ENCODE measurements around the gene ARID1B. TPM values are rescaled to one million over a fixed set of nuclear protein-coding genes. Genes with fewer than 3 reads are reported as not detected.

Gene ARID1B
- total and polyA plus RNA-seq, 2 of the 13 experiments (the other 11 are each of a cell fraction or from before 2014, with no cell fraction given): 20.1 to 32.6 TPM

DNA sequence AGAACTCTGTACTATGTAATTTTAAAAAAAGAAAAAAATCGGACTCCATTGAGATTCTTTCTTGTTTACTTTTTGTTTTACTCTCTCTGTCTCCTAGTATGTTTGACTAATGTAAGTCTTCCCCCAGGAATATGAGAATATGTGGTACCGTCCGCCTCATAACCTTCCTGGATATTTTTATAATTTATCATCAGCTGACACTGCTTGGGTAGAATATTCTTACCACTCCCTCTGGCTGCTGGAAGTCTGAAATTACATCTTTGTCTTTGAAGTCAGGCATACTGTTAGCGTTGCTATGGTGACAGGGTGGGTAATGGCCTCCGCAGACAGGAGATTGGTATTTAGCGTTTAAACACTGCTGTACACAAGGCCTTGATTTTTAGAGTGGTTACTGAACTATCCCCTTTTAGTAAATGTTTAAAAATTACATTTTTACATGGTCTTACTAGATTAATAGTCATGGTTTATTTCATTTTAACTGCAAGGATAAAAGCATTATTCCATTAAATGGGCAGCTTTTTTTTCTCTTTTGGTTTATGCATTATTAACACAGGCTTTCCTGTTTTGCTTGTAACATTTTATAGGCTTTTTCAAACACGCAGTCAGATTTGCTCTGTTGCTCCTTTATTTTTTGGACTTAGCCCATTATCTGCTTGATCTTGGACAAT lies 176.4 kb downstream of the ARID1B start (continued):
- TF ChIP-seq RELA (CRISPR knock-in tag; IDR thresholded peaks at IDR 0.05) (no peak), ARNT2 (CRISPR knock-in tag; IDR thresholded peaks at IDR 0.05; ENCODE audit: low read depth) (no peak), POLR2A (IDR thresholded peaks at IDR 0.05; ENCODE audit: insufficient read depth in 1 of 2, low read depth in 2 of 2, low read length in 2 of 2) (no peak), IRF9 (CRISPR knock-in tag; IDR thresholded peaks at IDR 0.05; ENCODE audit: borderline replicate concordance) (no peak), PHF5A (CRISPR knock-in tag; IDR thresholded peaks at IDR 0.05; ENCODE audit: low read depth, unreplicated experiment) (no peak), AHR (CRISPR knock-in tag; IDR thresholded peaks at IDR 0.05) (no peak), CENPX (CRISPR knock-in tag; IDR thresholded peaks at IDR 0.05) (no peak), KAT8 (CRISPR knock-in tag; IDR thresholded peaks at IDR 0.05) (peak; percentile 15; the same call in 1 of the 2 replicates), SOX13 (IDR thresholded peaks at IDR 0.05) (no peak), SOX13 (CRISPR knock-in tag; conservative IDR thresholded peaks at IDR 0.05 in 1 of 2, IDR thresholded peaks at IDR 0.05 in 1 of 2) (no peak), MAFK (conservative IDR thresholded peaks at IDR 0.05 in 1 of 2, IDR thresholded peaks at IDR 0.05 in 1 of 2; ENCODE audit: low read length in 2 of 2) (no peak), FOXA3 (CRISPR knock-in tag; IDR thresholded peaks at IDR 0.05) (peak; percentile 82), SP2 (CRISPR knock-in tag; IDR thresholded peaks at IDR 0.05) (no peak), FOXJ3 (CRISPR knock-in tag; IDR thresholded peaks at IDR 0.05; ENCODE audit: borderline replicate concordance) (peak; percentile 30; the same call in 1 of the 2 replicates), ZNF768 (CRISPR knock-in tag; IDR thresholded peaks at IDR 0.05) (no peak), SMARCC2 (IDR thresholded peaks at IDR 0.05) (0 out of 2 replicates have a peak, but pooled peaks have one; percentile 38), SMARCE1 (IDR thresholded peaks at IDR 0.05; ENCODE audit: borderline replicate concordance) (no peak), JDP2 (CRISPR knock-in tag; IDR thresholded peaks at IDR 0.05; ENCODE audit: borderline replicate concordance) (no peak), YEATS2 (CRISPR knock-in tag; IDR thresholded peaks at IDR 0.05; ENCODE audit: borderline replicate concordance) (no peak), PHF20 (CRISPR knock-in tag; IDR thresholded peaks at IDR 0.05) (no peak), FOXP4 (CRISPR knock-in tag; IDR thresholded peaks at IDR 0.05) (peak; percentile 33; the same call in 1 of the 2 replicates), FOXM1 (CRISPR knock-in tag; IDR thresholded peaks at IDR 0.05) (no peak), SRSF1 (optimal IDR thresholded peaks at IDR 0.05; ENCODE audit: low read depth, low read length) (no peak)
- TF ChIP-seq, protein P1, sequence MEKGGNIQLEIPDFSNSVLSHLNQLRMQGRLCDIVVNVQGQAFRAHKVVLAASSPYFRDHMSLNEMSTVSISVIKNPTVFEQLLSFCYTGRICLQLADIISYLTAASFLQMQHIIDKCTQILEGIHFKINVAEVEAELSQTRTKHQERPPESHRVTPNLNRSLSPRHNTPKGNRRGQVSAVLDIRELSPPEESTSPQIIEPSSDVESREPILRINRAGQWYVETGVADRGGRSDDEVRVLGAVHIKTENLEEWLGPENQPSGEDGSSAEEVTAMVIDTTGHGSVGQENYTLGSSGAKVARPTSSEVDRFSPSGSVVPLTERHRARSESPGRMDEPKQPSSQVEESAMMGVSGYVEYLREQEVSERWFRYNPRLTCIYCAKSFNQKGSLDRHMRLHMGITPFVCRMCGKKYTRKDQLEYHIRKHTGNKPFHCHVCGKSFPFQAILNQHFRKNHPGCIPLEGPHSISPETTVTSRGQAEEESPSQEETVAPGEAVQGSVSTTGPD (CRISPR knock-in tag; IDR thresholded peaks at IDR 0.05): no peak
- TF ChIP-seq, protein P2, sequence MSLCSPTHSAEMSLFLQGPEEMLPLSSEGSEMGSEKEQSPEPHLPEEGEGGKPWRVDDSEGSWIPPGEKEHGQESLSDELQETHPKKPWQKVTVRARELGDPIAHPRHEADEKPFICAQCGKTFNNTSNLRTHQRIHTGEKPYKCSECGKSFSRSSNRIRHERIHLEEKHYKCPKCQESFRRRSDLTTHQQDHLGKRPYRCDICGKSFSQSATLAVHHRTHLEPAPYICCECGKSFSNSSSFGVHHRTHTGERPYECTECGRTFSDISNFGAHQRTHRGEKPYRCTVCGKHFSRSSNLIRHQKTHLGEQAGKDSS (CRISPR knock-in tag; IDR thresholded peaks at IDR 0.05; ENCODE audit: borderline replicate concordance, low read depth): no peak
